ENCODE data around the gene KLHDC4.

Gene KLHDC4

DNA sequence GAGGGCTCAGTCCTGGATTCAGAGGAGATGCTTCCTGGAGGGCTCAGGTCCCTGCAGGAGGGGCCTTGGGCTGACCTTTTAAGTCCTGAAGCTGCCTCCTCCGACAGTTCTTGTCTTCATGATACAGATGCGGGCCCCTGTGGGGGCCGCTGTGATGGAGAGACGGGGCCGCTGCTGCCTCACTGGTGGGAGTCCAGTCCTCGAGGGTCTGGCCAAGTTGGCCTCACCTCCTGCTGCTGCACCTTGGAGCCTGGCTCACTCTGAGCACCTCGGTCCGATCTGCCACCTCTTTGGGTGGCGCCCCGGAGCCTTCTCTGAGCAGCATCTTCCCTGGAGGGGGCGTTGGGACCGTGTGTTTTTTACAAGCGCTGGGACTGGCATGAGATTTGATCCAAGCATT, 79.1 kb downstream of the KLHDC4 start:
- H3K27ac ChIP-seq = no peak overlapping the region
- no peak overlapping the region for H3K4me3 ChIP-seq (IDR thresholded peaks at IDR 0.05; ENCODE audit: insufficient read depth, low read depth, low read length)
- peaks cover 39% of the 10 kb centered on the region for H3K27me3 ChIP-seq (ENCODE audit: insufficient read depth, low read depth)
- H4K20me1 ChIP-seq (ENCODE audit: insufficient read depth) = no peaks in the 10 kb centered on the region
- H3K9ac ChIP-seq = no peak overlapping the region
- no peak overlapping the region for H2AFZ ChIP-seq (ENCODE audit: low read depth)
- no peaks in the 10 kb centered on the region for H3K79me2 ChIP-seq (ENCODE audit: insufficient read depth, low read depth)
- H3K4me1 ChIP-seq (ENCODE audit: low read depth, poor library complexity, severe bottlenecking) = no peaks in the 10 kb centered on the region
- H3K4me2 ChIP-seq = no peak overlapping the region
- no peaks in the 10 kb centered on the region for H3K36me3 ChIP-seq (ENCODE audit: insufficient read depth)
- TF ChIP-seq, protein P1, sequence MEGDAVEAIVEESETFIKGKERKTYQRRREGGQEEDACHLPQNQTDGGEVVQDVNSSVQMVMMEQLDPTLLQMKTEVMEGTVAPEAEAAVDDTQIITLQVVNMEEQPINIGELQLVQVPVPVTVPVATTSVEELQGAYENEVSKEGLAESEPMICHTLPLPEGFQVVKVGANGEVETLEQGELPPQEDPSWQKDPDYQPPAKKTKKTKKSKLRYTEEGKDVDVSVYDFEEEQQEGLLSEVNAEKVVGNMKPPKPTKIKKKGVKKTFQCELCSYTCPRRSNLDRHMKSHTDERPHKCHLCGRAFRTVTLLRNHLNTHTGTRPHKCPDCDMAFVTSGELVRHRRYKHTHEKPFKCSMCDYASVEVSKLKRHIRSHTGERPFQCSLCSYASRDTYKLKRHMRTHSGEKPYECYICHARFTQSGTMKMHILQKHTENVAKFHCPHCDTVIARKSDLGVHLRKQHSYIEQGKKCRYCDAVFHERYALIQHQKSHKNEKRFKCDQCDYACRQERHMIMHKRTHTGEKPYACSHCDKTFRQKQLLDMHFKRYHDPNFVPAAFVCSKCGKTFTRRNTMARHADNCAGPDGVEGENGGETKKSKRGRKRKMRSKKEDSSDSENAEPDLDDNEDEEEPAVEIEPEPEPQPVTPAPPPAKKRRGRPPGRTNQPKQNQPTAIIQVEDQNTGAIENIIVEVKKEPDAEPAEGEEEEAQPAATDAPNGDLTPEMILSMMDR (conservative IDR thresholded peaks at IDR 0.05; ENCODE audit: low read depth, low read length) = no peak

- no peak overlapping the region for H3K27ac ChIP-seq
- no peaks in the 10 kb centered on the region for H3K36me3 ChIP-seq (ENCODE audit: insufficient read depth)
- TF ChIP-seq, protein P1 (conservative IDR thresholded peaks at IDR 0.05; ENCODE audit: low read depth, low read length) = no peak
- H3K4me2 ChIP-seq = no peak overlapping the region
- no peak overlapping the region for H3K9ac ChIP-seq
- H4K20me1 ChIP-seq (ENCODE audit: insufficient read depth) = no peaks in the 10 kb centered on the region
- no peaks in the 10 kb centered on the region for H3K4me1 ChIP-seq (ENCODE audit: low read depth, poor library complexity, severe bottlenecking)
- H2AFZ ChIP-seq (ENCODE audit: low read depth) = no peak overlapping the region
- H3K4me3 ChIP-seq (IDR thresholded peaks at IDR 0.05; ENCODE audit: insufficient read depth, low read depth, low read length) = no peak overlapping the region
- peaks cover 39% of the 10 kb centered on the region for H3K27me3 ChIP-seq (ENCODE audit: insufficient read depth, low read depth)
- no peaks in the 10 kb centered on the region for H3K79me2 ChIP-seq (ENCODE audit: insufficient read depth, low read depth)
Measured at GRCh38 chr16:87685766-87686165, 80.0 kb downstream of the KLHDC4 start.

GRCh38 chr16:87685405-87685755, 80.4 kb downstream of the KLHDC4 start:
- no peak overlapping the region for H3K4me2 ChIP-seq
- no peaks in the 10 kb centered on the region for H3K4me1 ChIP-seq (ENCODE audit: low read depth, poor library complexity, severe bottlenecking)
- no peaks in the 10 kb centered on the region for H3K36me3 ChIP-seq (ENCODE audit: insufficient read depth)
- H4K20me1 ChIP-seq (ENCODE audit: insufficient read depth) = no peaks in the 10 kb centered on the region
- H3K79me2 ChIP-seq (ENCODE audit: insufficient read depth, low read depth) = no peaks in the 10 kb centered on the region
- no peak overlapping the region for H3K27ac ChIP-seq
- no peak overlapping the region for H2AFZ ChIP-seq (ENCODE audit: low read depth)
- H3K27me3 ChIP-seq (ENCODE audit: insufficient read depth, low read depth) = peaks cover 39% of the 10 kb centered on the region
- no peak overlapping the region for H3K4me3 ChIP-seq (IDR thresholded peaks at IDR 0.05; ENCODE audit: insufficient read depth, low read depth, low read length)
- TF ChIP-seq, protein P1 (conservative IDR thresholded peaks at IDR 0.05; ENCODE audit: low read depth, low read length) = no peak
- no peak overlapping the region for H3K9ac ChIP-seq

DNA sequence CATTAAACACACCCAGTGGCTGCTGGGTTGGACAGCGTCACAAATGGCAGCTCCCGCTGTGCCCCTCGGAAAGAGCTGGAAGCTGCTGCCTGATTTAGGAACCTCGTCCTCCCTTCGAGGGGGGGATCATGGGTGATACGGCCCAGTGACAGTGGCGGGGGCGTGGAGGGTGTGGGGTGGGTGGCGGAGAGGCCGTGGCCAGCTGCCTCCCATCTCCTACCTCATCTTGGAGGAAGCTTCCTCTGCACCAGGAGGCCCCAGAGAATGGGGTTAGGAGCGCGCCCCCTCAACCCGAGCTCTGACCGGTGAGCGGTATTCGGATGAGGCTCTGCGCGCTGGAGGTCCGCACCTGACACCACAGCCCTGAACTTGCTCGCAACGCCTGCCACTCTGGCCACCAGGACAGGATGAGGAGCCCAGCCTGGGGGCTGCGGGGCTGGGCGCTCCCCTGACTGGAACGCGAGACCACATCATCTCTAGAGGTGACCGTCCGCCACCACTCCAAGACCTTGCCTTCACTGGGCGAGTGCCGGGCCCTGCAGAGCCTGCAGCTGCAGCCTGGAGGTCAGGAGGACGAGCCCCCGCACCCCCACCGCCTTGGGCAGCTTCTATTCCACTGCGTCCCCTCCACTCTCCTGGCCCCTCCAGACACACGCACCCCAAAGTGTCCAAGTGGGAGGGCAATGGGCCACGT, 80.9 kb downstream of the KLHDC4 start:
- Histone ChIP-seq H3K27me3 (ENCODE audit: insufficient read depth, low read depth) (peaks cover 41% of the 10 kb centered on the region), H3K4me3 (IDR thresholded peaks at IDR 0.05; ENCODE audit: insufficient read depth, low read depth, low read length) (no peak overlapping the region), H2AFZ (ENCODE audit: low read depth) (no peak overlapping the region), H3K9ac (no peak overlapping the region), H3K36me3 (ENCODE audit: insufficient read depth) (no peaks in the 10 kb centered on the region), H3K27ac (no peak overlapping the region), H4K20me1 (ENCODE audit: insufficient read depth) (no peaks in the 10 kb centered on the region), H3K4me1 (ENCODE audit: low read depth, poor library complexity, severe bottlenecking) (no peaks in the 10 kb centered on the region), H3K4me2 (no peak overlapping the region), H3K79me2 (ENCODE audit: insufficient read depth, low read depth) (no peaks in the 10 kb centered on the region)
- TF ChIP-seq, protein P1 (conservative IDR thresholded peaks at IDR 0.05; ENCODE audit: low read depth, low read length) = no peak

Data from KMS-11 (cell line).